ENCODE measurements around the gene RBM12. TPM values are rescaled to one million over a fixed set of nuclear protein-coding genes. Genes with fewer than 3 reads are reported as not detected.

RBM12 gene
- total and polyA plus RNA-seq, 4 donors: 3.4 to 20.0 (median 15.8) TPM

DNA sequence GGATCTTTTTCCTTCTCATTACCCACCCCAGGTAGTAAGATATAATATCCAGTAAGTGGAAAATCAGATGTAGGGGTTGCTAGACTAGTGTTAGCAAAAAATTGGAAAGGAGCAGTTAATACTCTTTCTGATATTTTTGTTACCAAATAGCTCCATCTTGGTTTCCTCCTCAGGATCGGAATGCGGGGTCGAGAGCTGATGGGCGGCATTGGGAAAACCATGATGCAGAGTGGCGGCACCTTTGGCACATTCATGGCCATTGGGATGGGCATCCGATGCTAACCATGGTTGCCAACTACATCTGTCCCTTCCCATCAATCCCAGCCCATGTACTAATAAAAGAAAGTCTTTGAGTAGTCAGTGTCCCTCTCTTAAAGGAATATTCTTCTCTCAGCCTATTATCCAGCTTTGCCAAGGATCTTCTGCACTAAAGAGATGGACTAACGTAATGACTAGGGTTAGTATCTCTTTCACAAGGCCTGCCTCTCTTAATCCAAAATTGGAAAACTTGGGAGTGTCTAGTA lies 36.0 kb upstream of the RBM12 start:
- 94% methylated on average over 7 of the region's 7 CpGs for WGBS

GRCh38 chr20:35699957-35700624 lies 35.4 kb upstream of the RBM12 start:
- Histone ChIP-seq H3K9ac (ENCODE audit: low read depth in 1 of 2, low read length in 2 of 2) (peak overlapping the region; percentile 48 to 64), H3K27me3 (ENCODE audit: control insufficient read depth in 4 of 4, insufficient read depth in 4 of 4, low read length in 3 of 4) (no peaks in the 10 kb centered on the region), H3K27ac (ENCODE audit: low read depth in 1 of 2, low read length in 2 of 2) (peak overlapping the region; percentile 83 to 86), H3K9me3 (ENCODE audit: control insufficient read depth in 4 of 4, low read length in 3 of 4) (no peaks in the 10 kb centered on the region), H3K36me3 (ENCODE audit: control insufficient read depth in 4 of 4, insufficient read depth in 3 of 4, low read depth in 1 of 4, low read length in 3 of 4) (peaks cover 8 to 30% (median 28%) of the 10 kb centered on the region in 4 donors), H3K4me1 (ENCODE audit: control insufficient read depth in 4 of 4, insufficient read depth in 4 of 4, low read length in 3 of 4) (peaks cover 0 to 36% (median 27%) of the 10 kb centered on the region in 4 donors), H3K4me3 (ENCODE audit: low read depth in 1 of 3, low read length in 3 of 3) (peak overlapping the region; percentile 69 to 87 (median 82))
- DNase-seq (ENCODE audit: low spot score): no peak
- WGBS: 16% methylated on average over 6 of the region's 6 CpGs
- TF ChIP-seq GABPA (IDR thresholded peaks at IDR 0.05 in 1 of 2, conservative IDR thresholded peaks at IDR 0.05 in 1 of 2) (no peak), TAF1 (conservative IDR thresholded peaks at IDR 0.05) (peak; percentile 18)

More for the DNA sequence above, 36.0 kb upstream of the RBM12 start:
- Histone ChIP-seq H3K27me3 (ENCODE audit: control insufficient read depth in 4 of 4, insufficient read depth in 4 of 4, low read length in 3 of 4) (no peaks in the 10 kb centered on the region), H3K9me3 (ENCODE audit: control insufficient read depth in 4 of 4, low read length in 3 of 4) (no peaks in the 10 kb centered on the region), H3K27ac (ENCODE audit: low read depth in 1 of 2, low read length in 2 of 2) (no peak overlapping the region), H3K4me1 (ENCODE audit: control insufficient read depth in 4 of 4, insufficient read depth in 4 of 4, low read length in 3 of 4) (peaks cover 0 to 36% (median 23%) of the 10 kb centered on the region in 4 donors), H3K9ac (ENCODE audit: low read depth in 1 of 2, low read length in 2 of 2) (peak overlapping the region in 1 of 2 donors; percentile 48), H3K4me3 (ENCODE audit: low read depth in 1 of 3, low read length in 3 of 3) (peak overlapping the region in 1 of 3 donors; percentile 69), H3K36me3 (ENCODE audit: control insufficient read depth in 4 of 4, insufficient read depth in 3 of 4, low read depth in 1 of 4, low read length in 3 of 4) (peaks cover 9 to 35% (median 30%) of the 10 kb centered on the region in 4 donors)
- TF ChIP-seq FOXA2 (IDR thresholded peaks at IDR 0.05): no peak
- TF ChIP-seq, protein P1, sequence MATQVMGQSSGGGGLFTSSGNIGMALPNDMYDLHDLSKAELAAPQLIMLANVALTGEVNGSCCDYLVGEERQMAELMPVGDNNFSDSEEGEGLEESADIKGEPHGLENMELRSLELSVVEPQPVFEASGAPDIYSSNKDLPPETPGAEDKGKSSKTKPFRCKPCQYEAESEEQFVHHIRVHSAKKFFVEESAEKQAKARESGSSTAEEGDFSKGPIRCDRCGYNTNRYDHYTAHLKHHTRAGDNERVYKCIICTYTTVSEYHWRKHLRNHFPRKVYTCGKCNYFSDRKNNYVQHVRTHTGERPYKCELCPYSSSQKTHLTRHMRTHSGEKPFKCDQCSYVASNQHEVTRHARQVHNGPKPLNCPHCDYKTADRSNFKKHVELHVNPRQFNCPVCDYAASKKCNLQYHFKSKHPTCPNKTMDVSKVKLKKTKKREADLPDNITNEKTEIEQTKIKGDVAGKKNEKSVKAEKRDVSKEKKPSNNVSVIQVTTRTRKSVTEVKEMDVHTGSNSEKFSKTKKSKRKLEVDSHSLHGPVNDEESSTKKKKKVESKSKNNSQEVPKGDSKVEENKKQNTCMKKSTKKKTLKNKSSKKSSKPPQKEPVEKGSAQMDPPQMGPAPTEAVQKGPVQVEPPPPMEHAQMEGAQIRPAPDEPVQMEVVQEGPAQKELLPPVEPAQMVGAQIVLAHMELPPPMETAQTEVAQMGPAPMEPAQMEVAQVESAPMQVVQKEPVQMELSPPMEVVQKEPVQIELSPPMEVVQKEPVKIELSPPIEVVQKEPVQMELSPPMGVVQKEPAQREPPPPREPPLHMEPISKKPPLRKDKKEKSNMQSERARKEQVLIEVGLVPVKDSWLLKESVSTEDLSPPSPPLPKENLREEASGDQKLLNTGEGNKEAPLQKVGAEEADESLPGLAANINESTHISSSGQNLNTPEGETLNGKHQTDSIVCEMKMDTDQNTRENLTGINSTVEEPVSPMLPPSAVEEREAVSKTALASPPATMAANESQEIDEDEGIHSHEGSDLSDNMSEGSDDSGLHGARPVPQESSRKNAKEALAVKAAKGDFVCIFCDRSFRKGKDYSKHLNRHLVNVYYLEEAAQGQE (IDR thresholded peaks at IDR 0.05): no peak
- no peak for TF ChIP-seq EGR1 (IDR thresholded peaks at IDR 0.05; ENCODE audit: low read depth in 2 of 2)
- TF ChIP-seq, protein P2, sequence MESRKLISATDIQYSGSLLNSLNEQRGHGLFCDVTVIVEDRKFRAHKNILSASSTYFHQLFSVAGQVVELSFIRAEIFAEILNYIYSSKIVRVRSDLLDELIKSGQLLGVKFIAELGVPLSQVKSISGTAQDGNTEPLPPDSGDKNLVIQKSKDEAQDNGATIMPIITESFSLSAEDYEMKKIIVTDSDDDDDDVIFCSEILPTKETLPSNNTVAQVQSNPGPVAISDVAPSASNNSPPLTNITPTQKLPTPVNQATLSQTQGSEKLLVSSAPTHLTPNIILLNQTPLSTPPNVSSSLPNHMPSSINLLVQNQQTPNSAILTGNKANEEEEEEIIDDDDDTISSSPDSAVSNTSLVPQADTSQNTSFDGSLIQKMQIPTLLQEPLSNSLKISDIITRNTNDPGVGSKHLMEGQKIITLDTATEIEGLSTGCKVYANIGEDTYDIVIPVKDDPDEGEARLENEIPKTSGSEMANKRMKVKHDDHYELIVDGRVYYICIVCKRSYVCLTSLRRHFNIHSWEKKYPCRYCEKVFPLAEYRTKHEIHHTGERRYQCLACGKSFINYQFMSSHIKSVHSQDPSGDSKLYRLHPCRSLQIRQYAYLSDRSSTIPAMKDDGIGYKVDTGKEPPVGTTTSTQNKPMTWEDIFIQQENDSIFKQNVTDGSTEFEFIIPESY (IDR thresholded peaks at IDR 0.05): no peak
- no peak for TF ChIP-seq FOXA1 (IDR thresholded peaks at IDR 0.05)
- no peak for TF ChIP-seq TAF1 (conservative IDR thresholded peaks at IDR 0.05)
- DNase-seq (ENCODE audit: low spot score): no peak

- Histone ChIP-seq H3K27me3 (ENCODE audit: control insufficient read depth in 4 of 4, insufficient read depth in 4 of 4, low read length in 3 of 4) (no peaks in the 10 kb centered on the region), H3K9ac (ENCODE audit: low read depth in 1 of 2, low read length in 2 of 2) (peak within 1 kb of the TSS; percentile 64 to 68), H3K27ac (ENCODE audit: low read depth in 1 of 2, low read length in 2 of 2) (peak within 1 kb of the TSS; percentile 83 to 86), H3K4me1 (ENCODE audit: control insufficient read depth in 4 of 4, insufficient read depth in 4 of 4, low read length in 3 of 4) (peaks cover 0 to 36% (median 28%) of the 10 kb centered on the region in 4 donors), H3K9me3 (ENCODE audit: control insufficient read depth in 4 of 4, low read length in 3 of 4) (no peaks in the 10 kb centered on the region), H3K4me3 (ENCODE audit: low read depth in 1 of 3, low read length in 3 of 3) (peak within 1 kb of the TSS; percentile 69 to 87 (median 82)), H3K36me3 (ENCODE audit: control insufficient read depth in 4 of 4, insufficient read depth in 3 of 4, low read depth in 1 of 4, low read length in 3 of 4) (peaks cover 4 to 23% (median 22%) of the 10 kb centered on the region in 4 donors)
- under 1% methylated on average over 81 of the region's 81 CpGs for WGBS
- DNase-seq (ENCODE audit: low spot score): peak; percentile 86
- TF ChIP-seq SP1 (IDR thresholded peaks at IDR 0.05): no peak
- TF ChIP-seq YY1 (IDR thresholded peaks at IDR 0.05): peak; percentile 72
- TF ChIP-seq RXRA (IDR thresholded peaks at IDR 0.05): no peak
- TF ChIP-seq, protein P1 (IDR thresholded peaks at IDR 0.05): no peak
- no peak for TF ChIP-seq HNF4A (conservative IDR thresholded peaks at IDR 0.05)
- peak; percentile 7 for TF ChIP-seq CTCF (IDR thresholded peaks at IDR 0.05; ENCODE audit: low read depth, low read length, missing input control)
These were observed 34.6 kb upstream of the RBM12 start, which contains the start of the genes NFS1 and ROMO1 for GRCh38 chr20:35699127-35699956. TSS of gene NFS1 (minus strand) at chr20:35699352. CDS start at chr20:35699288, 64 bp downstream. TSS of gene ROMO1 (plus strand) at chr20:35699405. CDS start at chr20:35699633, 228 bp downstream.

Measured in liver (tissue), 9 donors.